Adrenal gland (tissue), 5 donors: ENCODE results near the gene LDB2.

Source experiments
- CTCF ChIP-seq, 6 experiments: fragments of 450-650 bp in 4 of 6; fragments of 200-600 bp in 2 of 6; sonication (generic) in 1 of 6; IDR thresholded peaks; 1 replicate in 5 of 6; 2 replicates in 1 of 6; pipeline versions ENCODE4 v1.5.1 to v1.8.0; 2016 to 2021; ENCODE audit warnings: antibody characterized with exemption in 6 of 6, mild to moderate bottlenecking in 2 of 6, moderate library complexity in 1 of 6
- POLR2A ChIP-seq, 2 donors: fragments of 450-650 bp; IDR thresholded peaks; one replicate each; pipeline ENCODE4 v1.6.1; 2017; ENCODE audit warnings: antibody characterized with exemption in 2 of 2, mild to moderate bottlenecking in 2 of 2, moderate library complexity in 1 of 2
- donor health status: DM: no; HTN: no; CAD: no.

GRCh38 chr4:16574981-16575380, 323.5 kb downstream of the LDB2 start:
- no peak for TF ChIP-seq CTCF (IDR thresholded peaks at IDR 0.05)
- no peak for TF ChIP-seq POLR2A (IDR thresholded peaks at IDR 0.05)
